Measurements from ENCODE around the gene PRM3.

The PRM3 gene

GRCh38 chr16:11268921-11269375, 4.5 kb downstream of the PRM3 start, which contains the start of gene TNP2:
TSS of gene TNP2 (minus strand) at chr16:11269325. CDS start at chr16:11269262, 63 bp downstream.
- TF ChIP-seq CTCF (conservative IDR thresholded peaks at IDR 0.05) = no peak
- H3K27ac ChIP-seq = no peak within 1 kb of the TSS

- no peak for TF ChIP-seq CTCF (conservative IDR thresholded peaks at IDR 0.05)
- H3K27ac ChIP-seq = no peak overlapping the region
Observed at GRCh38 chr16:11265124-11265523, 8.3 kb downstream of the PRM3 start.

DNA sequence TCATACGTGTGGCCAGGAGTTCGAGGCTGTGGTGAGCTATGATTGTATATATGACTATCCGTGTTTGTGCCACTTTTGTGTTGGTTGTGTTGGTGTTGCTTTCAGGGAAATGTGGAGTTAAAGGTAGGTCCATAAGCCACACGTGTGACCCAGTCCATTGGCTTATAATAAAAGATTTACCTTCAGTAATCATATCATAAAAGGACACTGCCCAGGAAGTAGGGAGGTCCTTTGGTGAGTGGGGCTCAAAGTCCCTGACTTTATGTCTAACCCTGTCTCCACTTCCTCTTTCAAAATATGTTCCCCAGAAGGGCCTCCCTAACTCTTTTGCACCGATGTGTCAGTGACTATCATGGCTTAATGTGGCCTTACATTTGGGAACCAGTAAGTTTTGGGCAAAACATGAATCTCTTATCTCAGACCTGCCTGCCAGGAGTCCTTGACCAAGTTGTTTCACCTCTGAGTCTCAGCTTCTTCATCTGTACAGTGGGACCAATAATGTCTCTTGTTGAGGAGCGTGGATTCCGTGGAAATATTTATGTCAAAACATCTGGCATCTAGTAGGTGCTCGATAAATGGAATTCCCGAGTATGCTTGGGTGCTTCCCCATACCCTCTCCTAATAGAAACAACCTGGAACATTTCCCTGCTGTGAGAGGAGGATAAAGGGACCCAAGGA, 9.1 kb downstream of the PRM3 start:
- TF ChIP-seq CTCF (conservative IDR thresholded peaks at IDR 0.05) = no peak
- no peak overlapping the region for H3K27ac ChIP-seq

GRCh38 chr16:11263737-11264136, 9.7 kb downstream of the PRM3 start:
- H3K27ac ChIP-seq = no peak overlapping the region
- TF ChIP-seq CTCF (conservative IDR thresholded peaks at IDR 0.05) = no peak

GRCh38 chr16:11262915-11263314, 10.5 kb downstream of the PRM3 start:
- no peak overlapping the region for H3K27ac ChIP-seq
- no peak for TF ChIP-seq CTCF (conservative IDR thresholded peaks at IDR 0.05)

- no peak for TF ChIP-seq CTCF (conservative IDR thresholded peaks at IDR 0.05)
- H3K27ac ChIP-seq = no peak overlapping the region
Observed at GRCh38 chr16:11260596-11260966, 12.8 kb downstream of the PRM3 start.

DNA sequence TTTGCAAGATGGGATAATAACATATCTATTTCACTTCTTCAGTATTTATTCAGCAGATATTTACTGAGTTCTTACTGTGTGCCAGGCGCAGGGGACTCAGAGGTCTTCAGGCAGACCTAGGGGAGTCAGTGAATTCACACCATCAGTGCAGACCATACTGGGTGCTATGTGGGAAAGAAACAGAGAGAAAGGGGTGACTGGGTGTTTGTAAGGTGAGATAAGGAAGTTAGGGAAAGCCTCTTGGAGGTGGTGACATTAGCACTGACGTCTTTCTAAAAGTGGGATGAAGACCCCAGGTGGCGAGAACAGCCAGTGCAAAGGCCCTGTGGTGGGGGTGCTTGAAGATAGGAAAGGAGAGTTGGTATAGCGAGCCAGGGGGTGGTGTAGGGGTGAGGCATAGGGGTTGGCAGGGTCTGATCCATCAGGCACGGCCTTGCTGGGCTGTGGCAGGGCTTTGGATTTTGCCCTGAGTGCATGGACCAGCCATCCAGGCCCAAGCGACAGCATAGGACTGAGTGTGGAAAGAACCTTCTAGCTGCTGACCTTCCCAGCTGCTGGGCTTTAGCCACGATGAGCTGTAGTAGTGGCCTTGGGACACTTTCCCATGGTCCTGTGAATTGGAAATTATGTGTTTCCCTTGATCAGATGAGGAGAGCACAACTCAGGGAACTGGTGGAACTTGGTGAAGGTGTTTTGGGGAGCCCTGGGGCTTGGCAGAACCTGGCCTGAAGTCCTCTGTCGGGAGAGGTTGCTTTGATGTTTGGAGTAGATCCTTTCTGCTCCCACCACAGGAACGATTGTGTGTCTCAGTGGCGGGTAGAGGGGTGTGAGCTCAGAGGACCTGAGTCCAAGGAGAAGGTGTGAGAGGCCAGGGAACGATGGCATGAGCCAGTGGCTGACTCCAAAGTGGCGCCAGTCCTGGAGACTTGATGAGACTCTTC, 13.5 kb downstream of the PRM3 start:
- no peak for TF ChIP-seq CTCF (conservative IDR thresholded peaks at IDR 0.05)
- H3K27ac ChIP-seq = no peak overlapping the region

All from VCaP (cell line).